ENCODE results near the gene FCGR3B.
A peak's percentile ranks its signal among the peaks of the same experiment; 100 is the strongest.
"Not testable (repeated sequence)": the region's sequence is repeated elsewhere in the genome, so short reads cannot be mapped to it uniquely, and the experiment has no call there.

The FCGR3B gene

GRCh38 chr1:161642697-161643096 lies 11.7 kb upstream of the FCGR3B start:
- DNase-seq (ENCODE audit: insufficient read length, low spot score); FAIRE-seq: not testable (repeated sequence)

GRCh38 chr1:161639203-161639602 lies 8.2 kb upstream of the FCGR3B start:
- FAIRE-seq = not testable (repeated sequence)

GRCh38 chr1:161638251-161638993 lies 7.4 kb upstream of the FCGR3B start:
- FAIRE-seq; DNase-seq (ENCODE audit: insufficient read length, low spot score): not testable (repeated sequence)

More at GRCh38 chr1:161639203-161639602, 8.2 kb upstream of the FCGR3B start:
- DNase-seq (ENCODE audit: insufficient read length, low spot score) = not testable (repeated sequence)

GRCh38 chr1:161636976-161637375 lies 6.0 kb upstream of the FCGR3B start:
- not testable (repeated sequence) for DNase-seq (ENCODE audit: insufficient read length, low spot score); FAIRE-seq

GRCh38 chr1:161636189-161636782 lies 5.3 kb upstream of the FCGR3B start:
- not testable (repeated sequence) for DNase-seq (ENCODE audit: insufficient read length, low spot score)
- FAIRE-seq = peak; percentile 86

- FAIRE-seq; DNase-seq (ENCODE audit: insufficient read length, low spot score): not testable (repeated sequence)
Measured at GRCh38 chr1:161634993-161635392, 4.0 kb upstream of the FCGR3B start.

GRCh38 chr1:161630128-161630742 lies 741 bp downstream of the FCGR3B start:
- not testable (repeated sequence) for DNase-seq (ENCODE audit: insufficient read length, low spot score); FAIRE-seq

GRCh38 chr1:161626445-161627146 lies 4.4 kb downstream of the FCGR3B start:
- DNase-seq (ENCODE audit: insufficient read length, low spot score) = not testable (repeated sequence)
- peak; percentile 65 for FAIRE-seq

- DNase-seq (ENCODE audit: insufficient read length, low spot score) = not testable (repeated sequence)
- FAIRE-seq = peak; percentile 21
Measured at GRCh38 chr1:161624605-161625004, 6.4 kb downstream of the FCGR3B start.

GRCh38 chr1:161623401-161624051 lies 7.5 kb downstream of the FCGR3B start:
- DNase-seq (ENCODE audit: insufficient read length, low spot score) = not testable (repeated sequence)
- FAIRE-seq = peak; percentile 92

GRCh38 chr1:161622054-161622453 lies 8.9 kb downstream of the FCGR3B start:
- FAIRE-seq; DNase-seq (ENCODE audit: insufficient read length, low spot score): not testable (repeated sequence)

GRCh38 chr1:161621181-161622000 lies 9.6 kb downstream of the FCGR3B start:
- DNase-seq (ENCODE audit: insufficient read length, low spot score) = not testable (repeated sequence)

GRCh38 chr1:161620399-161620798 lies 10.6 kb downstream of the FCGR3B start:
- DNase-seq (ENCODE audit: insufficient read length, low spot score); FAIRE-seq: not testable (repeated sequence)

More at GRCh38 chr1:161621181-161622000, 9.6 kb downstream of the FCGR3B start:
- FAIRE-seq = peak; percentile 99

- FAIRE-seq; DNase-seq (ENCODE audit: insufficient read length, low spot score): not testable (repeated sequence)
Measured at GRCh38 chr1:161618517-161618916, 12.5 kb downstream of the FCGR3B start.

- not testable (repeated sequence) for DNase-seq (ENCODE audit: insufficient read length, low spot score); FAIRE-seq
Measured at GRCh38 chr1:161616417-161616816, 14.6 kb downstream of the FCGR3B start.

- DNase-seq (ENCODE audit: insufficient read length, low spot score); FAIRE-seq: not testable (repeated sequence)
Measured at GRCh38 chr1:161613142-161613514, 17.8 kb downstream of the FCGR3B start.

GRCh38 chr1:161612322-161613141 lies 18.4 kb downstream of the FCGR3B start:
- FAIRE-seq (peak; percentile 99), DNase-seq (ENCODE audit: insufficient read length, low spot score) (peak; percentile 79)

GRCh38 chr1:161611866-161612321 lies 19.1 kb downstream of the FCGR3B start:
- not testable (repeated sequence) for DNase-seq (ENCODE audit: insufficient read length, low spot score); FAIRE-seq
